Tongue (tissue), 2 donors: Measurements from ENCODE around the gene GNAL. TPM values are rescaled to one million over a fixed set of nuclear protein-coding genes. Genes with fewer than 3 reads are reported as not detected.
A peak's percentile ranks its signal among the peaks of the same experiment; 100 is the strongest.

ENCODE experiments used
- DNase-seq: peaks from one replicate; pipeline ENCODE4 v3.0.0-alpha.2; 2015
- total RNA-seq: library from RNA; depleted of rRNA; stranded (reverse); fragments of >200 nt; gene quantifications from one replicate; pipeline ENCODE4 v1.2.3, GENCODE V29; 2014

GNAL gene
- total RNA-seq, 1 donor from 2014 or later = 3.9 TPM

DNA sequence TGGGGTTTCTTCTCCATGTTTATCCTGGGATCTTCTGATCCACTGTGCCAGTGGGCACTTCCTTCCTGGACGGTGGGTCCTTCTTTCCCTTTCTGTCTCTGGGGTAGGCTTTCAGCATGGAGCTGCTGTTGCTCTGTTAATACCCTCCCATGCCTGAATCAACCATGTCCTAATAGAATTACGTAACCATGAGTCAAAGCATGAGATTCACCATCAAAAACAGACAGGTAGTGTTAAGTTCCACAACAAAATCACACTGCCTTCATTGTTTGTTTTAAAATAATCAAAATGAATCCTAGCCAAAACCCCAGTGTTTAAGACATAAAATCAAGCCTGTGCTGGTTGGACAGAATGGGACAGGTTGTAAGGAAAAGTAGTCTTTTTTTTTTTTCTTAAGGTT lies 37.5 kb downstream of the GNAL start:
- no peak for DNase-seq

DNA sequence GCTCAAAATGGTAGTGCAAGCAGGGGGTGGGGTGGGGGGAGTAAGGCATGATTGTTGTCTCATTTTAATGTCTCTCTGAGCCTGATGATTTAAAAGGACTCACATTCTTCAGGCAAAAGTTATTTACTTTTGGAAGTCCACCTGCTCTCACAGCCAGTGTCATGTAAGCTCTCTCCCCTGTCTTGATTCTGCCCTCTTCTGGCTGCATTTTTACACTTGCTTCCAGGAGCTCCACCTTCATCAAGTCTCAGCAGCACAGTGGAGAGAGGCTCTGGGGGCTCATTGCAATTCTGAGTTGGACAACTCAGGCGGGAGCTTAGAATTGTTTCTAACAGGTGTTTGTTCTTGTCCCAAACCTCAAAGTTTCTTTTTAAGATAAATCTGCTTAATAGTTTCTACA lies 39.2 kb downstream of the GNAL start:
- peak; percentile 13 for DNase-seq

DNA sequence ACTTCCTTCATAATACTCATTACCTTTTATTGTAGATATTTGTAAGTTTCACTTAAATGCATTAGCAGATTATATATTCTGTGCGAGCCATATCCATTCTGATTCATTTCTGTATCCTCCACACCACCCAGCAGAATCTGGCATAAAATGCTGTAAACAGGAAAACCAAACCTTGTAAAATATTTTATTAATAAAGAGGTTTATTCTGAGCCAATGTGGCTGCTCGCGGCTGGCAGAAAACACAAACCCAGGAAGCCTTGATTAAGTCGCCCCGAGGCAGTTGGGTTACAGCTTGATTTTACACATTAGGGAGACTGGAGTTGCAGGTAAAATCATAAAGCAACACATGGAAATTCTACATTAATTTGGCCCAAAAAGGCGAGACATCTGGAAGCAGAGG lies 40.5 kb downstream of the GNAL start:
- no peak for DNase-seq

DNA sequence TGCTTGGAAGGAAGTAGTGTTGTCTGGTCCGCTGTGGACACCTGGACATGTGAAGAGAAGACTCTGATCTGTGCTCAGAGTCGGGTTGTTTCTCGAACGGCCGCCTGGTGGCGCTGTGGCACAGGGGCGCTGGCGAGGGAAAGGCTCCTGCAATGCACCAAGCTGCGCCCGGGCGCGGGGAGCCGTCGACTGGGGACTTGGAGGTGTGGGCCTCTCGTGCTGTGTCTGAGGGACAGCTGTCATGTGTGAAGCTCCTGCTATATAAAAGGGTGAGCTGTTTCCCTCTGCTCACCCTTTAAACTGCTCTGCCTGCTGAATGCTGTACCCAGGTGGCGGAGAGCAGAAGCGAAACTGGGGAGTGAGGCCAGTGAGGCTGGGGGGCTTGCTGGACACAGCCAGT lies 44.0 kb downstream of the GNAL start:
- DNase-seq = peak; percentile 74

DNA sequence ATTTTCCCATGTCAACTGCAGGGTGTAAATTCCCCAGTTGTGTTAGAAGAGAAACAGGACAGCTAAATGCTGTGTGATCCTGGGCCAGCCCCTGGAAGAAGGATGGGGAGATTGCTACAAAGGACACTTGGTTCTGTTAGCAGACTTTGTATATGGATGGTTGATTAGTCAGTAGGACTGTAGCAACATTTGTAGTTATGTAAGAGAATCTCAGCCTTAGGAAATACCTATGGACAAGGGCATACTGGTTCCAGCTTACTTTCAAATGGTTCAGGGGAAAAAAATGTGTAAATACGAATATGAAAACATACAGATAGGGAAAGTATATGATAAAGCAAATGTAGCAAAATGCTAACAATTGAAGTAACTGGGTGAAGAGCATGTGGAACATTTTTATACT lies 47.6 kb downstream of the GNAL start:
- no peak for DNase-seq

DNA sequence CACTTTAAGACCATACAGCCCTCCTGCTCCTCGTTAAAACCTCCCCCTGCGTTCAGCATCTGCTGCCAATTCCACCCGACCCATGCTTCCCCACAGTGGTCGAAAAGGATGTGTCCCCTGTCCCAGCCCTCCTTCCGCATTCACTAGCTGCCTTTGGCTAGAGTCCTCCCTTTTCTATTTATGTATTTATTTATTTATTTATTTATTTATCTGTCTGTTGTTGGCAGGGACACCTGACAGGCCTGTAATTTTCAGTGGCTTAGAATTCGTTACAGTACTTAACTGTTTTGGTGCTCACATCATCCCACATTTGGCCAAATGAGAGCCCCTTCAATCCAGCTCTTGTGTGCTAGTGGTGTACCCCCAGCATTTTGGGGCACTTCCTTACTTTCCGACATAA lies 50.8 kb downstream of the GNAL start:
- DNase-seq = no peak

DNA sequence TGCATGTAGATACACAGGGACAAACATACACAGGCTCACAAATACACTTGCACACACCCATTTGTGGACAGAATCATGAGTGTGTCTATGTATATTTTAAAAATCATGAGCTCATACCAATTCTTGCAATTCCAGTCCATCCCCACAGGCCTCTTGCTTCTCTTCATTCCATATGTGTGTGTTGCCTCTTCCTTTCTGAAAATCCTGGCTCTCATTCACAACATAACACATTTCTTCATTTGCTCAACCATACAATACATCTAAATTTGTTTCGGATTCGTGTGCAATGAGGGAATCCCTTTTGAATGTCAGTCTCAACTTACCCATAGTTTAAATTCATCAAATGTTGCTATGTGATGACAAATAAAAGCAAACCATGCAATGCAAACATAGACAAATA lies 51.4 kb downstream of the GNAL start:
- DNase-seq = no peak

DNA sequence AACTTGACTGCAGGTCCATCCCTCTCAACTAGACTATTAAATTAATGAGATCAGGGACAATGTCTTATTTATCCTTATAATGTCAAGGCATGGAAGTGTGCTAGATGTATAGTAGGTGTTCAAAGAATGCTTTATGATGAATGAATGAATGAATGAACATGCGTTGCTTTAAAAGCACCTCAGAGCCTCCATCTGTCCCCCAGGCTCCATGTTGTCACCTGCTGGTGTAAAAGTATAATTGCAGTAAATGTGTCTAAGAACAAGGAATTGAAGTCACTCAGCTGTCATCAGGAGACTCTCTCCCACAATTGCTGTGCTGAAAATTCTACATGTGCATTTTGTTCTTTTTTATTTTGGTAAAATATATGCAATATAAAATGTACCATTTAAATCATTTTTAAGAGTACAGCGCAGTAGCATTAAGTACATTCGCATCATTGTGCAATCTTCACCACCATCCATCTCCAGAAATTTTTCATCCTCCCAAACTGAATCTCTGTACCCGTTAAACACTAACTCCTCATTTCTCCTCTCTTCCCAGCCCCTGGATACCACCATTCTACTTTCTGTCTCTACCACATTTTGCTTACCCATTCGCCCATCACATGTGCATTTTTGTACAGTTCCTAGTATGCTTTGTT lies 52.6 kb downstream of the GNAL start:
- DNase-seq = no peak

DNA sequence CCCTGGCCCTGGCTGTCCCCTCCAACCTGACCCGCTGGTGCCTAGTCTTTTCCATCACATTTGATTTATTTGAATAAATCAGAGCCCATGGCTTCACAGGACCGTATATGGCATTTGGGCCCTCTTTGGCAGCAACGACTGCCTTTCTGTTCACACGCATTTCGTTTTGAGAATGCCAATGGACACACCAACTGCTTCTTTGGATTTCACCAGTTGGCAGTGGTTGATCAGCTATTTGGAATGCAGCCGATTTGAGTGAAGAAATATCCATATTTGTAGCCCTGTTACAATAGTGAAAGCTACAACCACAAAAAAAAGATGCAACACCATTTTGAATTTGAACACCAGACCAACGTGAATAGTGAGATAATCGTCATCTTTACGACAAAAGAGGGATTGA lies 56.5 kb downstream of the GNAL start:
- DNase-seq = no peak

DNA sequence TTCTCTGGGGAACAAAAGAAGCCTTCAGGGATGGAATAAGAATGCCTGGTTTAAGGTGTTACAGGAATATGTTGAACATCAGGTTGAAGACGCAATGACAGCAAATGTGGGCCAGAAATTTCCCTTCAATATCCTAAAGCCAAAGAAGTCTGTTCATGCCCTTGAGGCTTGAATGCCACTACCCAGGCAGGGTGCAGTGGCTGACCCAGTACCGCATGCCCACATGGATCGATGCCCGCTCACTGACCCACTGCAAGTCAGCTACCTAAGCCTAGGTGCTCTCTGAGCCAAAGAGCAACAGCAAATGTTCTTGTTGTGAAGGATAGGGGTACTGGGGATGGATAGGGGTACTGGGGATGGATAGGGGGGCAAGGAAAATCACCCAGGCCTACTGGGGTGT lies 58.2 kb downstream of the GNAL start:
- no peak for DNase-seq

DNA sequence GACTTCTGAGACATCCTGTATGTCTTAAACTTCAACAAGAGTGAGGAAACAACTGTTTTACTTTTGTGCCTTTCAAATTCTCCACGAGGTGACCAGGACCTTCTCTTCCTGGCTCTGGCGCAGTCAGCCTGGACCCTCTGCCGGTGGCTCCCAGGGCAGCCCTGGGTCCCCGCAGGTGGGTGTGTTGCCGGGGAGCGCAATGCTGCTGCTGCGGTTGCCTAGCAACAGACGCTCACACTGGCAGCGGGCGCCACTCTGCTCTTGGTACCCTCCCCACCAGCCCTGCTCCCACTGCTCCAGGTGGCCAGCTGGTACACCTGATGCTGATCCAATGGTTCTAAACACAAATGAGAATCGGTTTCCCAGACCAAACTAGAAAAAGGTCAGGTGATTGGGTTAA lies 58.7 kb downstream of the GNAL start:
- no peak for DNase-seq

DNA sequence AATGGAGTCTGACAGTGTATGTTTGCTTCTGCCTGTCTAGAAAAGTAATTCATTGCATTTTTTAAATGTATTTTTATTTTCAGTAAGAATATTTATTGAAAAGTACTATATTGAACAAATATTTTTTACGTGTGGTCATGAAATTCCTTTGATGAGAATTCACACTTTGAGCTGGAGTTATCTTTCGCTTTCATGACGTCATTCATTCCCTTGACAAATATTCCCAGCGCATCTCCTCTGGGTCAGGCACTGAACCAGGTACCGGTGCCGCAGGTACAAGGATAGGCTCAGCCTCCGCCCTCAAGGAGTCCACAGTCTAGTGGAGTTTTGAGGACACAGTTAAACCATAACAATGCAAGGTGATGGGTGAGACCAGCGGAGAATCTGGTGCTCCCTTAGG lies 60.2 kb downstream of the GNAL start:
- DNase-seq = no peak

DNA sequence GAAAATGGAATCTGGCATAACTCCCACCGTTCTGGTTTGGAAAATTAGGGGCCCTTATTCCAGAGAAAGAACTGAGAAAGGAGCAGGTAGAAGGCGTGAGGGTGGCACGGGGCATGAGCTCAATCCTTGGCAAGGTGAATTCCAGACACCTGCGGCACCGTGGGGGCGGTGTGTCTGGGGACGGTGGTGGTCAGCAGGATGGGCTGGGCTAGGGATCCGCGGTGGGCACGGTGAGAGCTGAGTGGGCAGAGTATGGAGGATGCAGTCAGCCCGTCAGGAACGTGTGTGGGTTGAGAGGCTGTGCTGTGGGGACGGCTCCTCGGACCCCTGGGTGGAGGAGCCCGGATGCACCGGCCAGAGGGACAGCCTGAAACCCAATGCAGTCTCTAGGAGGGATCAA lies 61.1 kb downstream of the GNAL start:
- no peak for DNase-seq

DNA sequence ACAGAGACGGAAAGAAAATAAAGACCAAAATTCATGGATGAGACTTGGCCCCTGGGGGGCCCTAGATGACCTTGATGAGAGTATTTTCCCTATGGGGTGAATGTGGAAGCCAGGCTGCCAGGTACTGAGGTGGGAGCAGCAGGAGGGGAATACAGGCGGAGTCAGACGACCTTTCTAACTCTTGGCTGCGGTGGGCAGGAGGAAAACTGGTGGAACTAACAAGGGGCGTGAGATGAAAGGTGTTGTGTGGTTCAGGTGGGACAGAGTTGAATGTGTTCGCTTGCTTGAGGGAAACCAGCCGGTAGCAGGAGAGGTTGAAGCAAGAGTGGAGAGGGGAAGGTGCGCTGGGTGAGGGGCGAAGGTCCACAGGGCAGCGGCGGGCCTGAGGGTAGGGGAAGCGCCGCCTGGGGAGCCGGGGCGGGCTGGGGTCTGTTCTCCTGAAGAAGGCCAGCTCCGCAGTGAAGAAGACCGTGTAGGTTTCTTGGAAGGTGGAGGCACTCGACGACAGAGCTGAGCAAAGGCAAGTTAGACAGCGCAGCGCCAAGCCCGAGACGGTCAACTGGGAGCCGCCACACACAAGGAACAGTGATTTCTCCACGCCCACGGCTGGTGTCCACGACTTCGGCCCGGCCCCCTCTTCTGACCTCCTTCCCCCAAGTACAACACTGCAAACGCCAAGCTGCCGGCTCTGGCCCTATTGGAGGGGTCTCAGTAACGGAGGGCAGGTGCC lies 61.7 kb downstream of the GNAL start:
- DNase-seq = no peak

DNA sequence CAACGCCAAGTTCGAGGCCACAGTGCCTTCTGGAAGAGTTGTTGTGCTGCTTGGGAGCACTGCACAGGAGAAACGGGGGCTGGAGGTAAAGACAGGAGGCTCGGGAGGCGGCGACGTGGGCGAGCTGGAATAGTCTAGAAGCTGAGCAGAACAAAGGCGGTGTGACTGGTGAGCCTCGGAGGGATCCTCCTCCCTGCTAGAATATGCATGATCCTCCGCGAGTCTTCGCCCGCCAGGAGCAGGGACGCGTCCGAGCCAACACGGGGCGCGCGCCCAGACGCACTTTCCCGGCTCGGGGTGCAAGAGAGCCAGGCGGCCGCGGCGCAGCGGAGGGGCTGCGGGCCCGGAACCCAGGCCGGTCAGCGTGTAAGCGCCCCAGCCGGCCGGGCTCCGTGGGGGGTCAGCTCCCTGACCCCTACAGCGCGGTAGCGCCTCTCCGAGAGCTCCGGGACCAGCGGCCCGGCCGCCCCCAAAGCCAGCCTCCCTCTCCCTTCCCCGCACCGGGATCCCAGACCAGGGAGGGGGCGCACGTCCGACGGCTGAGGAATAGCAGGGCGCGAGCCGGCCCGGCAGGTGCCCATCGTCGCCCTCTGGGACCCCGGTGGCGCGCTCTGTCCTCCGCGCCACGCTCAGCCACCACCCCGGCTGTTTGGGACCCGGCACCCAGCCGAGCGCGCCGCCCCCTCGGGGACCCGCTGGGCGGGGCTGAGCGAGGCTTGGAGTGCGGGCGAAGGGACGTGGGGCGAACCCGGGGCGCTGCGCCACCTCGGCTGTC lies 62.5 kb downstream of the GNAL start:
- no peak for DNase-seq

DNA sequence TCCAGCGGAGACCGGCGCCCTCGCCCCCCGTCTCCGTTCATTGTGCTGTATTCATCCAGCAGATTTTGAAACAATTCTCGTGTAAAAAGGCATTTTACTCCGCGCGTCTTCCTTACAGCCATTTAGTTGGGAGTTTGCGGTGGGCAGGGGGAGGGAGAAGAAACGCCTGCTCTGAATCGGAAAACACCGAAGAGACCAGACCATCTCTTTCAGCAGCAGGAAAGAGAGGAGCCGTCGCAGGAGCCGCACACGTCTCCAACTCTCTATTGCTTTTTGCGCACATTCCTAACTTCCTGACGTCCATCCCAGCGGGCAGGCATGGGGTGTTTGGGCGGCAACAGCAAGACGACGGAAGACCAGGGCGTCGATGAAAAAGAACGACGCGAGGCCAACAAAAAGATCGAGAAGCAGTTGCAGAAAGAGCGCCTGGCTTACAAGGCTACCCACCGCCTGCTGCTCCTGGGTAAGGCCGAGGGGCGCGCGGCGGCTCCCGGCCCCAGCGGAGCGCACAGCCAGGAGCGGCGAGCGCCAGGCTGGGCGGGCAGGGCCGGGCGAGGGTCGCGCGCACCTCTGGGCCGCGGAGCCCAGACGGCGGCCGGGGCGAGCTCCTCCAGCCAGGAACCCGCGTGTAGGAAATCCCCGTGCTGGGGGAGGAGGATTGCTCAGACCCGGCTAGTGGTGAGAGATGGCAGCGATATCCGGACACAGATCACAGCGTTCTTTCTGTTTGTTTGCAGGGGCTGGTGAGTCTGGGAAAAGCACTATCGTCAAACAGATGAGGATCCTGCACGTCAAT lies 63.2 kb downstream of the GNAL start:
- peak; percentile 24 for DNase-seq

DNA sequence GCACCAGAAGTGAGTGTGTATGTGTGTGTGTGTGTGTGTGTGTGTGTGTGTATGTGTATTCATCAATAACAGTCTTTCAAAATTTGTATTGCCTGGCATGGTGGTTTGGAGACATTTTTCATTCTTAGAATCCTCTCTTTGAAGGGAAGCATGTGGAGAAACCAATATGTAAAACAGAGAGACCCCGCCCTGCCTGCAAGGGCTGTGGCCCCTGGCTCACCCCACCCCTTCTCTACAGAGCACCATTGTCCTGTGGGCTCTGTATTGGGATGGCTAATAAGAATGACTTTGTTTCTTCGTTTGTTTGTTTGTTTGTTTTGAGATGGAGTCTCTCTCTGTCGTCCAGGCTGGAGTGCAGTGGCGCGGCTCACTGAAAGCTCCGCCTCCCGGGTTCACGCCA lies 65.9 kb downstream of the GNAL start:
- DNase-seq = no peak

DNA sequence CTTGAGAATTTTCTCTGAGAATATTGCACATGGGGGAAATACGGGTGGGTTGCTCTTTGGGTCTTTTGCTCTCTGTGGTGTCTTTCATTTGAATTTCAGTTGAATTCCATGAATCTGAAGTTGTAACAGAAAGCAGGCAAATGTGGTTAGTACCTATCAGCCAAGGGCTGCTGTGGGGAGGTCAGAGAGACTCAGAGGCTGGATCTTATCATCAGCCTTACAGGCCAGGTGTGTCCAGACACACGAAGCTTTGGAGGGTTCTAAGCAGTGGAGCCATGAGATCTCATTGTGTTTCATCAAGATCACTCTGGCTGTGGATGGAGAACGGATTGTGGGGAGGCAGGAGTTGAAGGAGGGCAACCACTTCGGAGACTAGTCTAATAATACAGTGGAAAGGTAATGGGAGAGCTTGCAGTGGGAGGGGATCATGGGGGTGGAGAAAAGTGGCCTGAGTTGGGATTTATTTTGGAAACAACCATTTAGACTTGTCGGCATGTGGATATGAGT lies 68.1 kb downstream of the GNAL start:
- DNase-seq = no peak

DNA sequence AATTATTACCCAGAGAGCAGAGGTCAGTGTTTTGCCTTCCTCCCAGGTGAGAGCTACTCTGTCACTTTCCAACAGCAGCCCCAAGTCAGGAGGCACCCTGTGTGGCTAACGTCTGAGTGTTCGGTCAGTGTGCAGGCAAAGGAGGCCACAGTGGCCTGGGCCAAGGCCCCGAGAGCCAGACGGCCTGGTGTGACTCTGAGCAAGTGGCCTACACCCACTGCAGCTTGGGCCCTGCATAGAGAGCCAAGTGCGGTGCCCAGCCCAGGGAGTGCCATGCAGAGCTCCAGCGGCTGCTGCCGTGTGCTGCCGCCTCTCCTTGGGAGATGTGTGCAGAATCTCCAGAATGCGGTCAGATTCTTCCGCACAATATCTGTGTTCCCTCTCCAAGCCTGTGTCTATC lies 70.4 kb downstream of the GNAL start:
- DNase-seq = no peak

DNA sequence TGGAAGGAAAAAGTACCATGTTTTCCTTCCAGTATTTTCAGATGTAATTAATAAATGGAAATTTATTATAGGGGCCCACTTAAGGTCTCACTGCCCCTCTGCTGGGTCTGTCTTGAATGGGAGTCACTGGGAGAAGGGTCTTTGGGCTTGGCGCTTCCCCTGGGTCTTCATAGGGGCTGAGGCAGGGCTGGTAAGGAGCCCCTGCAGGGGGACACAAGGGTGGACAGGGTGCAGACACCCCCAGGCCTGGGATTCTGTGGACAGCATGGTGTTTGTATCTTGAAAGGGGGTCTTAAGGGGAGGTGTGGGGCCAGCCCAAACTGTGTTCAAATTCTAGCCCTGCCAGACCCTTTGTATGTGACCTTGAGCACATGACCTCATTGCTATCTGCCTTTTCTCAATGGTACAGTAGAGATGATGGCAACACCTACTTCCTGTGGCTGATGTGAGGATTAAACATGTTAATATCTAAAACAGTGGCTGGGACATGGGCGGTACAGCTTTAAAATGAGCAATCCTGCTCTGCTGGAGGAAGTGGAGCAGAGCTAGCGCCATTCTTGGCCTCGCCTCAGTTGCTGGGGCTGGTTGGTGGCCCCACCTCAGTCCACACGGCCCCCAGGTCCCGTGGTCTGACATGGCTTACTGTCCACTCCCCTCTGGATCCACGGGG lies 71.6 kb downstream of the GNAL start:
- no peak for DNase-seq

DNA sequence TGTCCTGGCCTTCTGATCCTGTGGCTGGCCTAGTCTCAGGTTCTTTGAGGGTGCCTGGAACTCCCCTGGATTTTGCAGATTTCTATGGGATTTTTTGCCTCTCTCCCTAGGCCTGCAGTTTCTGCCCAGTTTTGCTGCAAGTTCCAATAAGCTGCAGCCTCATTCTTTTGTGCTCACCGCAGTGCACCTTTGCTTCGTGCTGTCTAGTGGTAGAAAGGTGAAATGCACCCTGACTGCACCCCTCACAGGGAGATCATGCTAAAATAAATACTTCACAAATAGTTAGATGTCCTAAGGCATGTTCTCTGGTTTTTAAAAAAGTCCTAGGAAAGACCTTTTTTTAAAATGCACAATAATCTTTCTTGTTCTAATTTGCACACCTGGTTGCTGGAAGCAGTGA lies 72.5 kb downstream of the GNAL start:
- DNase-seq = peak; percentile 8

DNA sequence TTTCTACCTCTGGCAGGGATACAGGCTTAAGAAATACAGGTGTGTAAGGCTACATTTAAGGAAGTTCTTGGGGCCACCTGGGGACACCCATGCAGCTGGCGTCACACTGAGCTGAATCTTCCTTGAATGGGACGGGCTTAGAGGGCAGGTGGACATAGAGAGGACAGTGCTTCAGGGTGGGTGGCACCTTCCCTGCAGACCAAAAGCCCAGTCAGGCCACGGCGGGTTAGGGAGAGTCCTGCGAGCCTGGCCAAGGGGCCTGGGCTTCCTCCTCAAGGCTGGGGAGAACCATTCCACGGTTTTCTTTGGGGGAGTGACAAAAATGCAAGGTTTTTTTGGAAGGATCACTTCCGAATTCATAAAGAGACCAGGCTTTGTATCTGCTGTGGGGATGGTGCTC lies 73.4 kb downstream of the GNAL start:
- DNase-seq = no peak
